Neuronal stem cell (in vitro differentiated cells): ENCODE results near the gene CTSW.
A peak's percentile ranks its signal among the peaks of the same experiment; 100 is the strongest.

Experiments
- DNase-seq: peaks from one replicate; pipeline ENCODE4 v3.0.0-alpha.2; 2013; ENCODE audit warnings: low spot score
- H2AFZ ChIP-seq: one replicate; pipeline ENCODE4 v1.6.1; 2013; ENCODE audit warnings: mild to moderate bottlenecking, low read length, inconsistent platforms
- H2AK5ac ChIP-seq: 2 replicates; pipeline ENCODE4 v1.6.1; 2013; ENCODE audit warnings: low read depth, mild to moderate bottlenecking, inconsistent platforms, low read length, moderate library complexity, mixed read lengths
- H2BK120ac ChIP-seq: 2 replicates; pipeline ENCODE4 v1.6.1; 2013; ENCODE audit warnings: low read depth, mild to moderate bottlenecking, inconsistent platforms, low read length, moderate library complexity, mixed read lengths
- H2BK12ac ChIP-seq: one replicate; pipeline ENCODE4 v1.6.1; 2013; ENCODE audit warnings: low read length, inconsistent platforms
- H2BK15ac ChIP-seq: 2 replicates; pipeline ENCODE4 v1.6.1; 2013; ENCODE audit warnings: mild to moderate bottlenecking, low read length, inconsistent platforms, mixed read lengths
- H2BK5ac ChIP-seq: one replicate; pipeline ENCODE4 v1.6.1; 2013; ENCODE audit warnings: inconsistent platforms, mild to moderate bottlenecking, low read length, moderate library complexity
- H3K14ac ChIP-seq: one replicate; pipeline ENCODE4 v1.6.1; 2013; ENCODE audit warnings: low read length, inconsistent platforms
- H3K18ac ChIP-seq: 2 replicates; pipeline ENCODE4 v1.6.1; 2013; ENCODE audit warnings: low read length, inconsistent platforms
- H3K23ac ChIP-seq: 2 replicates; pipeline ENCODE4 v1.6.1; 2013; ENCODE audit warnings: low read depth, mild to moderate bottlenecking, mixed read lengths, low read length, inconsistent platforms; ENCODE audit not compliant: poor library complexity
- H3K27ac ChIP-seq: replicated peaks from 3 replicates; pipeline ENCODE4 v1.5.1; 2013; ENCODE audit warnings: low read length, inconsistent platforms
- H3K27me3 ChIP-seq, 3 experiments: 2 replicates each; pipeline ENCODE4 v1.6.1; 2013; ENCODE audit warnings: low read length in 3 of 3, mild to moderate bottlenecking in 2 of 3, inconsistent platforms in 1 of 3, low read depth in 1 of 3, mixed read lengths in 1 of 3, moderate library complexity in 1 of 3; ENCODE audit not compliant: control insufficient read depth in 3 of 3, insufficient read depth in 3 of 3
- H3K36me3 ChIP-seq, 2 donors: replicated peaks in 1 of 2; 2 replicates each; pipeline ENCODE4 v1.6.1; 2013; ENCODE audit warnings: low read length in 2 of 2; ENCODE audit not compliant: control insufficient read depth in 2 of 2, insufficient read depth in 2 of 2
- H3K4ac ChIP-seq: 2 replicates; pipeline ENCODE4 v1.6.1; 2013; ENCODE audit warnings: inconsistent platforms, mild to moderate bottlenecking, low read length, moderate library complexity
- H3K4me1 ChIP-seq, 2 donors: 1 replicate in 1 of 2; 2 replicates in 1 of 2; pipeline ENCODE4 v1.6.1; 2013; ENCODE audit warnings: low read length in 2 of 2, low read depth in 1 of 2; ENCODE audit not compliant: control insufficient read depth in 2 of 2, insufficient read depth in 1 of 2
- H3K4me2 ChIP-seq: one replicate; pipeline ENCODE4 v1.6.1; 2013; ENCODE audit warnings: mild to moderate bottlenecking, low read length, inconsistent platforms; ENCODE audit not compliant: insufficient read depth, poor library complexity, severe bottlenecking
- H3K4me3 ChIP-seq, 2 donors: 2 replicates each; pipeline ENCODE4 v1.5.1; 2013; ENCODE audit warnings: low read length in 2 of 2, mild to moderate bottlenecking in 2 of 2, inconsistent platforms in 1 of 2, moderate library complexity in 1 of 2
- H3K79me1 ChIP-seq: one replicate; pipeline ENCODE4 v1.6.1; 2013; ENCODE audit warnings: low read depth, mild to moderate bottlenecking, inconsistent platforms, low read length, moderate library complexity
- H3K9ac ChIP-seq: one replicate; pipeline ENCODE4 v1.6.1; 2013; ENCODE audit warnings: mild to moderate bottlenecking, low read depth, low read length, inconsistent platforms; ENCODE audit not compliant: poor library complexity
- H3K9me3 ChIP-seq, 2 donors: replicated peaks in 1 of 2; 2 replicates each; pipeline versions ENCODE3 to v1.6.1; 2013; ENCODE audit warnings: low read length in 2 of 2, mild to moderate bottlenecking in 2 of 2, inconsistent platforms in 1 of 2, low read depth in 1 of 2, mixed read lengths in 1 of 2, moderate library complexity in 1 of 2; ENCODE audit not compliant: control insufficient read depth in 2 of 2, insufficient read depth in 1 of 2
- H4K8ac ChIP-seq: one replicate; pipeline ENCODE4 v1.6.1; 2013; ENCODE audit warnings: low read depth, mild to moderate bottlenecking, inconsistent platforms, low read length, moderate library complexity
- H4K91ac ChIP-seq: one replicate; pipeline ENCODE4 v1.6.1; 2013; ENCODE audit warnings: low read length, low read depth, mild to moderate bottlenecking, inconsistent platforms; ENCODE audit not compliant: poor library complexity
- WGBS, 2 donors: extraction: QIAGEN DNeasy Blood & Tissue Kit; methylation state at CpG; one replicate each; pipeline ENCODE4 v1.1.7; 2013; ENCODE audit warnings: missing lambda C conversion rate in 2 of 2, mixed read lengths in 1 of 2; ENCODE audit not compliant: insufficient read length in 2 of 2, insufficient replicate concordance in 1 of 2; ENCODE audit errors: extremely low coverage in 2 of 2; 5-methylcytosine and 5-hydroxymethylcytosine counted together

The CTSW gene

DNA sequence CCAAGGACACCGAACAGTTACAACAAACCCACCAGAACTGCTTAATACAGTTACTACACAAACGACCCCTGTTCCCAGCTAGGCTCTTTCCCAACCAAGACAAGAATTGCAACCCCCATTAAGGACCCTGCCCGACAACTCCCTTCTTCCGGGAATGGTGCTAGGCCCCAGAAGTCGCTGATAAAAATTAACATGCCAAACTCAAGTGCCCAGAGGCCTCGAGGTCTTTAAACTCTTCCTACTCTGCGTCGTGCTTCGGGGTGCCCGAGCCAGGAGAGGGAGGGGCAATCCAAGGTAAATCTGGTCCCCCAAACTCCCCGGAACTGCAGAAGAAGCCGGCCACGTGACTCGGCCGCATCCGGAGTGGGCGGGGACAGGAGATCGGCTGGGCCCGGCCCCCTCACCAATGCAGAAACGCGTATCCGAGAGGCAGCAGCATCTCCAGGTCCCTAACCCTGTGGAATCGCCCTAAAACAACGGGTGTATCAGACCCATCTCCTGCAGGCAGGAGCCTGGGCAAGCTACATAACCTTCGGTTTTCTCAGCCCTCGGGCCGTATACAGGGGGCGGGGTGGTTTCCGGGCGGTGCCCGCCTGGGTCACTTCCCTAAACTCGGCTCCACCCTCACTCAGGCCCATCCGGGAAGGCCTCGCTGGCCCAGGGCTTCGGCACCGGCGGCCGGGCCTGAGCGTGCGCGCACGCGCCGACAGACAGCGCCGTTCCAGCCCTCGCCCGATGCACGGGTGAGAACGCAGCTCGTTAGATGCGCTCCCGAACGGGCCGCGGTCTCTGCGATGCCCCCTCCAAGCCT, 22.7 kb upstream of the CTSW start:
- no peaks in the 10 kb centered on the region for H3K27me3 ChIP-seq
- peak overlapping the region; percentile 50 for H2BK15ac ChIP-seq
- H3K36me3 ChIP-seq: peaks cover 46 to 55% of the 10 kb centered on the region in 2 donors
- H3K4ac ChIP-seq: peak overlapping the region; percentile 68
- H3K27ac ChIP-seq: peak overlapping the region; percentile 95
- H2AFZ ChIP-seq: peak overlapping the region; percentile 27
- H3K9me3 ChIP-seq: peaks cover 0 to 3% of the 10 kb centered on the region in 2 donors
- peak overlapping the region; percentile 79 for H2BK5ac ChIP-seq
- H3K4me1 ChIP-seq: peaks cover 8 to 17% of the 10 kb centered on the region in 2 donors
- H3K4me2 ChIP-seq: peak overlapping the region; percentile 87
- peak overlapping the region; percentile 98 for H3K18ac ChIP-seq
- H3K9ac ChIP-seq: peak overlapping the region; percentile 100
- peaks cover 34% of the 10 kb centered on the region for H3K79me1 ChIP-seq
- H2AK5ac ChIP-seq: peak overlapping the region; percentile 96
- peak overlapping the region; percentile 92 for H3K14ac ChIP-seq
- no peak overlapping the region for H4K91ac ChIP-seq
- H3K23ac ChIP-seq: peak overlapping the region; percentile 100
- WGBS, 2 donors: no CpG with 5 or more reads among the region's 57 CpGs
- H2BK120ac ChIP-seq: no peak overlapping the region
- peak; percentile 50 for DNase-seq
- H2BK12ac ChIP-seq: no peak overlapping the region
- peak overlapping the region; percentile 83 to 98 for H3K4me3 ChIP-seq
- no peak overlapping the region for H4K8ac ChIP-seq

DNA sequence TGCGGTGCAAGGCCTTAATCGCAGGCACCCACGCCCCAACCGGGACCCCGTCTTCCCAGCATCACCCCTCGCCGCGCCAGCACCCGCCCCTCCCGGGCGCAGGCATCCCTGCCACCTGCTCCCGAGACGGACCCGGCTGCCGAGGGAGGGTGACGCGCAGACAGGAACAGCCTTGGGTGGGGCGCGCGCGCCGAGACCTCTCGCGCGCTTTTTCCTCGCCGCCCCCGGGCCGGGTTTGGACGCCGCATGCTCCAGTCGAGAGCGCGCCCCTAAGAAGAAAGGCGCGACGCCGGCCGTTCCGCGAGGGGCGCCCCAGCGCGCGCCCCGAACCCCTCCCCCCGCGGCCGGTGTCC, 22.2 kb upstream of the CTSW start:
- Histone ChIP-seq H3K14ac (peak overlapping the region; percentile 92), H3K4me3 (peak overlapping the region; percentile 83 to 98), H3K9me3 (peaks cover 0 to 2% of the 10 kb centered on the region in 2 donors), H2BK5ac (peak overlapping the region; percentile 79), H2BK15ac (peak overlapping the region; percentile 50), H3K4me1 (peaks cover 8 to 17% of the 10 kb centered on the region in 2 donors), H2AFZ (no peak overlapping the region), H3K9ac (peak overlapping the region; percentile 100), H2BK120ac (no peak overlapping the region), H3K27ac (peak overlapping the region; percentile 95), H4K91ac (no peak overlapping the region), H3K23ac (peak overlapping the region; percentile 100), H4K8ac (no peak overlapping the region), H3K36me3 (peaks cover 46 to 55% of the 10 kb centered on the region in 2 donors), H3K4me2 (peak overlapping the region; percentile 72), H3K18ac (peak overlapping the region; percentile 98), H3K79me1 (peaks cover 37% of the 10 kb centered on the region), H2BK12ac (no peak overlapping the region), H3K4ac (peak overlapping the region; percentile 68), H2AK5ac (peak overlapping the region; percentile 96), H3K27me3 (no peaks in the 10 kb centered on the region)
- no peak for DNase-seq
- WGBS, 2 donors: no CpG with 5 or more reads among the region's 49 CpGs

DNA sequence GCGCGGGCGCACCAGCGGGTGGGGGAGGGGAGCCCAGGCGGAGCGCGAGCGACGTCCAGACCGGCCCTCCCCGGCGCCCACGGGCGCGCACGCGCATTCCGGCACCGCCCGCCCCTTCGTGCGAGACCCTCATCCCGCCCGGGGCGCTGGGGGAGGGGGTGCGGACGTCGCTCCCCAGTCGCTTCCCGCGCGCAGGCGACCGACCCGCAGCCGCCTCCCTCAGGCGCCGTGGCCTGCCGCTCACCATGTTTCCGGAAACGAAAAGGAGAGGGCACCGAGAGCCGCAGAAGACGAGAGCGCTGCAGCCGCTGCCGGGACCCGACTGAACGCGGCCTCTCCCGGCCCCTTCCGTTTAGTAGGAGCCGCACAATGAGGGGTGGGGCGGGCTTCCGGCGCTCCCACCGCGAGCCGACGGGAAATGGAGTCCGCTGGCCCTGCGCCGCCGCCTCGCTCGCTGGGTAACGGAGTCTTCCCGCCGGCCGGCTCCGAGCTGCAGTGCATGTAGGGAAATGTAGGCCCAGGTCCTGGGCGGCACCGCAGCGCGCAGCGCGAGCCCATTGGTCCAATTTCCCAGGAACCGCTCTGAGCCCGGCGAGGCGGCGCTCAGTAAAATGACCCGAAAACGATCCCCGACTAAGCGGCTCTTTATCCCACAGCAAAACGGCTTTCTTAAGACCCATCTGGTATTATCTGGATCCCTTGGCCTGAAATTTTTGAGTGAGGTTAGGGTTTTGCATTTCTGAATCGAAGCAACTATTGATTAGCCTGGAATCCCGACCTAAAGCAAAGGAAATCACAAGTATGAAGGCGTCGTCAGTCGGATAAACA, 21.6 kb upstream of the CTSW start, which contains the start of gene CFL1:
Gene CFL1, minus strand, starts transcription at position 328 of the 828 bp plus-strand sequence. Its CDS starts 81 bp downstream, at position 247.
- peak within 1 kb of the TSS; percentile 50 for H2BK15ac ChIP-seq
- peak within 1 kb of the TSS; percentile 96 for H2AK5ac ChIP-seq
- H3K36me3 ChIP-seq: peaks cover 48 to 55% of the 10 kb centered on the region in 2 donors
- H3K9ac ChIP-seq: peak within 1 kb of the TSS; percentile 100
- peak within 1 kb of the TSS; percentile 68 for H3K4ac ChIP-seq
- no peak within 1 kb of the TSS for H4K91ac ChIP-seq
- H2AFZ ChIP-seq: peak within 1 kb of the TSS; percentile 63
- H3K23ac ChIP-seq: peak within 1 kb of the TSS; percentile 100
- H3K18ac ChIP-seq: peak within 1 kb of the TSS; percentile 98
- no peak within 1 kb of the TSS for H2BK120ac ChIP-seq
- peak within 1 kb of the TSS; percentile 95 for H3K27ac ChIP-seq
- H3K9me3 ChIP-seq: peaks cover 0 to under 1% of the 10 kb centered on the region in 2 donors
- H2BK5ac ChIP-seq: peak within 1 kb of the TSS; percentile 79
- no peaks in the 10 kb centered on the region for H3K27me3 ChIP-seq
- H3K4me3 ChIP-seq: peak within 1 kb of the TSS; percentile 83 to 98
- H3K4me2 ChIP-seq: peak within 1 kb of the TSS; percentile 97
- no CpG with 5 or more reads among the region's 92 CpGs for WGBS, 2 donors
- peaks cover 8 to 17% of the 10 kb centered on the region in 2 donors for H3K4me1 ChIP-seq
- H2BK12ac ChIP-seq: no peak within 1 kb of the TSS
- peaks cover 37% of the 10 kb centered on the region for H3K79me1 ChIP-seq
- peak; percentile 97 for DNase-seq
- H3K14ac ChIP-seq: peak within 1 kb of the TSS; percentile 92
- no peak within 1 kb of the TSS for H4K8ac ChIP-seq
